SK-N-SH treated with all-trans-retinoic acid at 6 μM for 48 hours (cell line): Measurements from ENCODE around the gene TCF12.

Experiments
- ATAC-seq: fragments of 200-7000 bp; cut with Tn5 transposase; 3 replicates; pipeline ENCODE4 v1.9.1; 2020; ENCODE audit warnings: mild to moderate bottlenecking, moderate library complexity
- ARNTL ChIP-seq: fragments of 450-650 bp; formaldehyde crosslinking; IDR thresholded peaks from 2 replicates; pipeline ENCODE4 v1.5.0; 2020; ENCODE audit warnings: low read depth, mild to moderate bottlenecking, moderate library complexity, borderline replicate concordance
- BACH2 ChIP-seq: fragments of 250-450 bp; sonication (Bioruptor Pico); IDR thresholded peaks from 2 replicates; pipeline ENCODE4 v1.9.0; 2021; ENCODE audit warnings: mild to moderate bottlenecking, borderline replicate concordance
- CREB5 ChIP-seq: fragments of 250-450 bp; sonication (Bioruptor Pico); IDR thresholded peaks from 2 replicates; pipeline ENCODE4 v1.5.1; 2020; ENCODE audit warnings: low read depth, mild to moderate bottlenecking, moderate library complexity
- CSDC2 ChIP-seq: fragments of 250-450 bp; sonication (Bioruptor Pico); IDR thresholded peaks from 2 replicates; pipeline ENCODE4 v1.5.0; 2020; ENCODE audit warnings: mild to moderate bottlenecking, moderate library complexity
- CSRNP3 ChIP-seq: fragments of 250-450 bp; sonication (Bioruptor Pico); IDR thresholded peaks from 2 replicates; pipeline ENCODE4 v1.5.1; 2021; ENCODE audit warnings: mild to moderate bottlenecking, moderate library complexity
- ESRRG ChIP-seq: fragments of 250-450 bp; sonication (Bioruptor Pico); IDR thresholded peaks from 2 replicates; pipeline ENCODE4 v1.6.1; 2021; ENCODE audit warnings: mild to moderate bottlenecking
- GLIS3 ChIP-seq: fragments of 250-450 bp; sonication (Bioruptor Pico); IDR thresholded peaks from 2 replicates; pipeline ENCODE4 v1.5.0; 2020; ENCODE audit warnings: mild to moderate bottlenecking, moderate library complexity
- ISL1 ChIP-seq: fragments of 250-450 bp; sonication (Bioruptor Pico); IDR thresholded peaks from 2 replicates; pipeline ENCODE4 v2.1.2; 2022; ENCODE audit warnings: mild to moderate bottlenecking, moderate library complexity
- OSR1 ChIP-seq: fragments of 250-450 bp; sonication (Bioruptor Pico); IDR thresholded peaks from 2 replicates; pipeline ENCODE4 v1.8.0; 2022; ENCODE audit warnings: moderate library complexity, mild to moderate bottlenecking, inconsistent platforms
- PATZ1 ChIP-seq: fragments of 250-450 bp; sonication (Bioruptor Pico); IDR thresholded peaks from 2 replicates; pipeline ENCODE4 v1.8.0; 2020; ENCODE audit warnings: mild to moderate bottlenecking, moderate library complexity, borderline replicate concordance
- POU6F1 ChIP-seq: fragments of 250-450 bp; sonication (Bioruptor Pico); IDR thresholded peaks from 2 replicates; pipeline ENCODE4 v1.8.0; 2021; ENCODE audit warnings: low read depth, mild to moderate bottlenecking, moderate library complexity, borderline replicate concordance
- PPARA ChIP-seq: fragments of 250-450 bp; sonication (Bioruptor Pico); IDR thresholded peaks from 2 replicates; pipeline ENCODE4 v1.5.0; 2020; ENCODE audit warnings: mild to moderate bottlenecking, borderline replicate concordance
- RARB ChIP-seq: fragments of 250-450 bp; sonication (Bioruptor Pico); IDR thresholded peaks from 2 replicates; pipeline ENCODE4 v1.8.0; 2021; ENCODE audit warnings: mild to moderate bottlenecking, moderate library complexity
- SNAI2 ChIP-seq: fragments of 250-450 bp; sonication (Bioruptor Pico); IDR thresholded peaks from 2 replicates; pipeline ENCODE4 v1.5.0; 2020; ENCODE audit warnings: mild to moderate bottlenecking, moderate library complexity
- TCF4 ChIP-seq: fragments of 250-450 bp; sonication (Bioruptor Pico); IDR thresholded peaks from 2 replicates; pipeline ENCODE4 v1.8.0; 2021; ENCODE audit warnings: mild to moderate bottlenecking, moderate library complexity, borderline replicate concordance
- TOX ChIP-seq: fragments of 250-450 bp; sonication (Bioruptor Pico); IDR thresholded peaks from 2 replicates; pipeline ENCODE4 v1.8.0; 2021; ENCODE audit warnings: mild to moderate bottlenecking, moderate library complexity, borderline replicate concordance
- ZC3H10 ChIP-seq: fragments of 250-450 bp; sonication (Bioruptor Pico); IDR thresholded peaks from 2 replicates; pipeline ENCODE4 v1.5.1; 2021; ENCODE audit warnings: mild to moderate bottlenecking, moderate library complexity
- ZFP3 ChIP-seq: fragments of 250-450 bp; sonication (Bioruptor Pico); IDR thresholded peaks from 2 replicates; pipeline ENCODE4 v1.5.0; 2020; ENCODE audit warnings: mild to moderate bottlenecking, moderate library complexity
- ZFP30 ChIP-seq: fragments of 450-650 bp; formaldehyde crosslinking; IDR thresholded peaks from 2 replicates; pipeline ENCODE4 v1.5.0; 2022; ENCODE audit warnings: mild to moderate bottlenecking, moderate library complexity
- ZNF565 ChIP-seq: fragments of 450-650 bp; formaldehyde crosslinking; conservative IDR thresholded peaks from 2 replicates; pipeline ENCODE4 v1.5.0; 2020; ENCODE audit warnings: low read depth, mild to moderate bottlenecking, moderate library complexity
- ZNF70 ChIP-seq: fragments of 450-650 bp; formaldehyde crosslinking; IDR thresholded peaks from 2 replicates; pipeline ENCODE4 v1.5.0; 2020; ENCODE audit warnings: mild to moderate bottlenecking, moderate library complexity
- ZNF8 ChIP-seq: fragments of 450-650 bp; formaldehyde crosslinking; IDR thresholded peaks from 2 replicates; pipeline ENCODE4 v1.5.0; 2020; ENCODE audit warnings: mild to moderate bottlenecking, moderate library complexity
- TF ChIP-seq, protein P1 (sequence below): fragments of 250-450 bp; sonication (Bioruptor Pico); IDR thresholded peaks from 2 replicates; pipeline ENCODE4 v1.5.0; 2020; ENCODE audit warnings: mild to moderate bottlenecking, moderate library complexity

TCF12 gene

DNA sequence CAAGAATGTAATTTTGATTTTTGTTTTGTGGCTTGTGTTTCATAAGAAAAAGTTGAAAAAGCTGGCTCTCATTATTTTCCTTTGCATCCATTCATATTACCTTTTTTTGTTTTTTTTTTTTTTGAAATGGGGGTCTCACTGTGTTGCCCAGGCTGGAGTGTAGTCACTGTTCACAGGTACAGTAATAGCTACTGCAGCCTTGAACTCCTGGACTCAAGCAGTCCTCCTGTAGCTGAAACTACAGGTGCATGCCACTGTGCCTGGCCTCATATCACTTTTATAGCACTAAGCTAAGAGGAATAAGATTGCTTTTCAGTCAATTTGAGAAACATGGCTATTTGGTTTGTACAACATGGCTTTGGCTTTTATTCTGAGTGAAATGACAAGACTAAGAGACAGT is 49.8 kb downstream of the TCF12 start:
- TF ChIP-seq RARB (CRISPR knock-in tag) (no peak), CSDC2 (CRISPR knock-in tag) (no peak), ESRRG (CRISPR knock-in tag) (no peak), ISL1 (CRISPR knock-in tag) (no peak), PATZ1 (CRISPR knock-in tag) (no peak), ZFP30 (CRISPR knock-in tag) (no peak), PPARA (CRISPR knock-in tag) (no peak), OSR1 (CRISPR knock-in tag) (no peak), POU6F1 (CRISPR knock-in tag) (no peak), ZNF565 (CRISPR knock-in tag) (no peak), GLIS3 (CRISPR knock-in tag) (no peak), ARNTL (CRISPR knock-in tag) (no peak), ZC3H10 (CRISPR knock-in tag) (no peak), CREB5 (CRISPR knock-in tag) (no peak), TOX (CRISPR knock-in tag) (no peak), ZNF70 (CRISPR knock-in tag) (no peak), BACH2 (CRISPR knock-in tag) (no peak), TCF4 (CRISPR knock-in tag) (no peak)
- TF ChIP-seq, protein P1, sequence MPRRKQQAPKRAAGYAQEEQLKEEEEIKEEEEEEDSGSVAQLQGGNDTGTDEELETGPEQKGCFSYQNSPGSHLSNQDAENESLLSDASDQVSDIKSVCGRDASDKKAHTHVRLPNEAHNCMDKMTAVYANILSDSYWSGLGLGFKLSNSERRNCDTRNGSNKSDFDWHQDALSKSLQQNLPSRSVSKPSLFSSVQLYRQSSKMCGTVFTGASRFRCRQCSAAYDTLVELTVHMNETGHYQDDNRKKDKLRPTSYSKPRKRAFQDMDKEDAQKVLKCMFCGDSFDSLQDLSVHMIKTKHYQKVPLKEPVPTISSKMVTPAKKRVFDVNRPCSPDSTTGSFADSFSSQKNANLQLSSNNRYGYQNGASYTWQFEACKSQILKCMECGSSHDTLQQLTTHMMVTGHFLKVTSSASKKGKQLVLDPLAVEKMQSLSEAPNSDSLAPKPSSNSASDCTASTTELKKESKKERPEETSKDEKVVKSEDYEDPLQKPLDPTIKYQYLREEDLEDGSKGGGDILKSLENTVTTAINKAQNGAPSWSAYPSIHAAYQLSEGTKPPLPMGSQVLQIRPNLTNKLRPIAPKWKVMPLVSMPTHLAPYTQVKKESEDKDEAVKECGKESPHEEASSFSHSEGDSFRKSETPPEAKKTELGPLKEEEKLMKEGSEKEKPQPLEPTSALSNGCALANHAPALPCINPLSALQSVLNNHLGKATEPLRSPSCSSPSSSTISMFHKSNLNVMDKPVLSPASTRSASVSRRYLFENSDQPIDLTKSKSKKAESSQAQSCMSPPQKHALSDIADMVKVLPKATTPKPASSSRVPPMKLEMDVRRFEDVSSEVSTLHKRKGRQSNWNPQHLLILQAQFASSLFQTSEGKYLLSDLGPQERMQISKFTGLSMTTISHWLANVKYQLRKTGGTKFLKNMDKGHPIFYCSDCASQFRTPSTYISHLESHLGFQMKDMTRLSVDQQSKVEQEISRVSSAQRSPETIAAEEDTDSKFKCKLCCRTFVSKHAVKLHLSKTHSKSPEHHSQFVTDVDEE (CRISPR knock-in tag): no peak

DNA sequence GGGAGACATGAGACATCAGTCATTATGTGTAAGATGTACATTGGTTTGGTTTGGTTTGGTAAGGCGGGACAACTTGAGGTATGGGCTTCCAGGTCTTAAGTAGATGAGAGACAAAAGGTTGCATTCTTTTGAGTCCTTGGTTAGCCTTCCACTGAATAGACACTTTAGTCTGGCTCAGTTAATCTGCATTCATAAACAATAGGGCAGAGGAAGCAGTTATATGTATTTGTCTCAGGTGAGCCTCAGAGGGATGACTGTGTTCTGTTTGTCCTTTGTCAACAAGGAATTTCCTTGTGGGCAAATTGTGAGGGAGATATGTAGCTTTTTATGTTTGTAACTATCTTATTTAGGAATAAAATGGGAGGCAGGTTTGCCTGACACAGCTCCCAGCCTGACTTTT is 50.4 kb downstream of the TCF12 start:
- TF ChIP-seq CSDC2 (CRISPR knock-in tag) (no peak), ZFP30 (CRISPR knock-in tag) (no peak), ZNF70 (CRISPR knock-in tag) (no peak), ZFP3 (CRISPR knock-in tag) (no peak), CSRNP3 (CRISPR knock-in tag) (no peak), ISL1 (CRISPR knock-in tag) (no peak), ZNF8 (no peak), ARNTL (CRISPR knock-in tag) (no peak), PATZ1 (CRISPR knock-in tag) (no peak), SNAI2 (no peak), ESRRG (CRISPR knock-in tag) (no peak), RARB (CRISPR knock-in tag) (no peak), ZNF565 (CRISPR knock-in tag) (no peak), POU6F1 (CRISPR knock-in tag) (no peak), CREB5 (CRISPR knock-in tag) (no peak), ZC3H10 (CRISPR knock-in tag) (no peak), TOX (CRISPR knock-in tag) (no peak)
- ATAC-seq: no peak

More for the DNA sequence above, 49.8 kb downstream of the TCF12 start:
- ATAC-seq: no peak
